Measurements from ENCODE around the gene CALU. TPM values are rescaled to one million over a fixed set of nuclear protein-coding genes. Genes with fewer than 3 reads are reported as not detected.

CALU gene
- total and polyA plus RNA-seq, 5 donors from 2014 or later, result 19.1 to 30.2 (median 23.9) TPM

GRCh38 chr7:128781126-128781525, 42.0 kb downstream of the CALU start:
- H3K9me3 Mint-ChIP-seq, result peaks cover 0 to 15% (median 0%) of the 10 kb centered on the region in 7 donors
- peaks cover 0 to 10% of the 10 kb centered on the region in 2 experiments for H3K9me3 ChIP-seq (ENCODE audit: control insufficient read depth in 2 of 2, low read length in 2 of 2)
- H3K4me1 ChIP-seq (ENCODE audit: control insufficient read depth, insufficient read depth, low read length, poor library complexity, severe bottlenecking), result no peaks in the 10 kb centered on the region
- no peaks in the 10 kb centered on the region for H3K27me3 Mint-ChIP-seq
- DNase-seq, result no peak
- H3K27me3 ChIP-seq (ENCODE audit: control insufficient read depth, insufficient read depth, low read length), result no peaks in the 10 kb centered on the region
- H3K4me1 Mint-ChIP-seq, result peaks cover 0 to 2% (median 0%) of the 10 kb centered on the region in 4 donors
- no peak for ATAC-seq (ENCODE audit: low read depth in 2 of 2)
- H3K36me3 Mint-ChIP-seq, result no peaks in the 10 kb centered on the region
- H3K27ac ChIP-seq (ENCODE audit: insufficient read depth, low read length, poor library complexity, severe bottlenecking), result no peak overlapping the region
- no peaks in the 10 kb centered on the region for H3K36me3 ChIP-seq (ENCODE audit: control insufficient read depth, insufficient read depth, low read length)
- H3K4me3 ChIP-seq (ENCODE audit: low read depth, low read length), result no peak overlapping the region
- no peak overlapping the region for H3K4me3 Mint-ChIP-seq
- H3K27ac Mint-ChIP-seq, result no peak overlapping the region

GRCh38 chr7:128781851-128782250, 42.7 kb downstream of the CALU start:
- Histone ChIP-seq H3K9me3 (ENCODE audit: control insufficient read depth in 2 of 2, low read length in 2 of 2) (peaks cover 0 to 10% of the 10 kb centered on the region in 2 experiments), H3K4me3 (ENCODE audit: low read depth, low read length) (no peak overlapping the region), H3K27me3 (ENCODE audit: control insufficient read depth, insufficient read depth, low read length) (no peaks in the 10 kb centered on the region), H3K4me1 (ENCODE audit: control insufficient read depth, insufficient read depth, low read length, poor library complexity, severe bottlenecking) (no peaks in the 10 kb centered on the region), H3K27ac (ENCODE audit: insufficient read depth, low read length, poor library complexity, severe bottlenecking) (no peak overlapping the region), H3K36me3 (ENCODE audit: control insufficient read depth, insufficient read depth, low read length) (no peaks in the 10 kb centered on the region)
- H3K4me3 Mint-ChIP-seq, result no peak overlapping the region
- no peaks in the 10 kb centered on the region for H3K36me3 Mint-ChIP-seq
- H3K27me3 Mint-ChIP-seq, result no peaks in the 10 kb centered on the region
- no peaks in the 10 kb centered on the region for H3K4me1 Mint-ChIP-seq
- DNase-seq (no peak), ATAC-seq (ENCODE audit: low read depth in 2 of 2) (no peak)
- H3K27ac Mint-ChIP-seq, result no peak overlapping the region
- peaks cover 0 to 15% (median 0%) of the 10 kb centered on the region in 7 donors for H3K9me3 Mint-ChIP-seq

DNA sequence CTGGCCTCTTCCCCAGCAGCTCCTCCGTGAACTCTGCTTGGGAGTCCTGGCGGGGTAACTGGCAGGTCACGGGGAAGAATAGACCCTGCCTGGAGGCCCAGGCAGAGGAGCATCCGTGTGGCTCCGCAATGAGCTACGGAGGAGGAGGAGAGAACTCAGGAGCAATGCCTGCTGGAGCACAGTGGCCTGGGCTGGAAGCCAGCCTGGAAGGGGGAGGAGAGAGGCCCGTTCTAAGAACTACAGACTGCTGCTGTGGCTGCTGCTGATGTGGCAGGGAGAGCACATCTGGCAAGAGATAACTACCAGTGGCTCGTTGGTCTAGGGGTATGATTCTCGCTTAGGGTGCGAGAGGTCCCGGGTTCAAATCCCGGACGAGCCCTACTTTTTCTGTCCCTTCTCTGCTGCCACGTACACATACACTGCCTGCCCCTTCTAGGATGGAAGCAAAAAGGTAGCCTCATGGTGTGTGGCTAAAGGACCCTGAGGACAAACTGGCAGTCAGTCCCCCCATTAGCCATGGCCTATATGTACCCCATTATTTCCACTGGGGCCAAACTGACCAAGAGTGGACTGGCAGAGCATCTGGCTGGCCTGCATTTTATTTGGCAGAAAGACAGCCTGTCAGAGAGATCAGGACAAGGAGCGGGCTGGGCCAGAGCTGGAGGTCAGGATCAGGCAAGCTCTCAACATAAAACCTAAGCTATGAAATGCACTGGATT, 44.1 kb downstream of the CALU start:
- no peak overlapping the region for H3K27ac ChIP-seq (ENCODE audit: insufficient read depth, low read length, poor library complexity, severe bottlenecking)
- Mint-ChIP-seq H3K4me1 (peaks cover 0 to 8% (median 0%) of the 10 kb centered on the region in 4 donors), H3K9me3 (peaks cover 0 to 3% (median 0%) of the 10 kb centered on the region in 7 donors), H3K27me3 (no peaks in the 10 kb centered on the region), H3K27ac (peak overlapping the region in 1 of 3 donors; percentile 1), H3K36me3 (no peaks in the 10 kb centered on the region), H3K4me3 (no peak overlapping the region)
- no peaks in the 10 kb centered on the region for H3K36me3 ChIP-seq (ENCODE audit: control insufficient read depth, insufficient read depth, low read length)
- DNase-seq (no peak), ATAC-seq (ENCODE audit: low read depth in 2 of 2) (no peak)
- H3K9me3 ChIP-seq (ENCODE audit: control insufficient read depth in 2 of 2, low read length in 2 of 2), result no peaks in the 10 kb centered on the region
- H3K4me1 ChIP-seq (ENCODE audit: control insufficient read depth, insufficient read depth, low read length, poor library complexity, severe bottlenecking), result no peaks in the 10 kb centered on the region
- no peak overlapping the region for H3K4me3 ChIP-seq (ENCODE audit: low read depth, low read length)
- no peaks in the 10 kb centered on the region for H3K27me3 ChIP-seq (ENCODE audit: control insufficient read depth, insufficient read depth, low read length)

- H3K27me3 Mint-ChIP-seq, result peaks cover 4% of the 10 kb centered on the region
- Histone ChIP-seq H3K4me3 (ENCODE audit: low read depth, low read length) (no peak overlapping the region), H3K9me3 (ENCODE audit: control insufficient read depth in 2 of 2, low read length in 2 of 2) (no peaks in the 10 kb centered on the region), H3K36me3 (ENCODE audit: control insufficient read depth, insufficient read depth, low read length) (no peaks in the 10 kb centered on the region), H3K27ac (ENCODE audit: insufficient read depth, low read length, poor library complexity, severe bottlenecking) (no peak overlapping the region), H3K27me3 (ENCODE audit: control insufficient read depth, insufficient read depth, low read length) (no peaks in the 10 kb centered on the region), H3K4me1 (ENCODE audit: control insufficient read depth, insufficient read depth, low read length, poor library complexity, severe bottlenecking) (peaks cover 7% of the 10 kb centered on the region)
- H3K36me3 Mint-ChIP-seq, result no peaks in the 10 kb centered on the region
- H3K4me1 Mint-ChIP-seq, result peaks cover 0 to 15% (median 9%) of the 10 kb centered on the region in 4 donors
- no peak for DNase-seq
- no peaks in the 10 kb centered on the region for H3K9me3 Mint-ChIP-seq
- no peak for ATAC-seq (ENCODE audit: low read depth in 2 of 2)
- H3K27ac Mint-ChIP-seq, result no peak overlapping the region
- peak overlapping the region in 1 of 4 donors; percentile 57 for H3K4me3 Mint-ChIP-seq
Observed at GRCh38 chr7:128785738-128786137, 46.6 kb downstream of the CALU start.

- Histone ChIP-seq H3K4me1 (ENCODE audit: control insufficient read depth, insufficient read depth, low read length, poor library complexity, severe bottlenecking) (peaks cover 17% of the 10 kb centered on the region), H3K27ac (ENCODE audit: insufficient read depth, low read length, poor library complexity, severe bottlenecking) (no peak overlapping the region), H3K9me3 (ENCODE audit: control insufficient read depth in 2 of 2, low read length in 2 of 2) (no peaks in the 10 kb centered on the region), H3K36me3 (ENCODE audit: control insufficient read depth, insufficient read depth, low read length) (no peaks in the 10 kb centered on the region), H3K27me3 (ENCODE audit: control insufficient read depth, insufficient read depth, low read length) (no peaks in the 10 kb centered on the region), H3K4me3 (ENCODE audit: low read depth, low read length) (no peak overlapping the region)
- H3K4me1 Mint-ChIP-seq, result peaks cover 0 to 23% (median 13%) of the 10 kb centered on the region in 4 donors
- DNase-seq, result no peak
- H3K9me3 Mint-ChIP-seq, result no peaks in the 10 kb centered on the region
- peaks cover 4% of the 10 kb centered on the region for H3K27me3 Mint-ChIP-seq
- ATAC-seq (ENCODE audit: low read depth in 2 of 2), result no peak
- no peaks in the 10 kb centered on the region for H3K36me3 Mint-ChIP-seq
- H3K4me3 Mint-ChIP-seq, result peak overlapping the region; percentile 81 to 98 (median 90)
- no peak overlapping the region for H3K27ac Mint-ChIP-seq
Observed at GRCh38 chr7:128788446-128789412, 49.6 kb downstream of the CALU start.

DNA sequence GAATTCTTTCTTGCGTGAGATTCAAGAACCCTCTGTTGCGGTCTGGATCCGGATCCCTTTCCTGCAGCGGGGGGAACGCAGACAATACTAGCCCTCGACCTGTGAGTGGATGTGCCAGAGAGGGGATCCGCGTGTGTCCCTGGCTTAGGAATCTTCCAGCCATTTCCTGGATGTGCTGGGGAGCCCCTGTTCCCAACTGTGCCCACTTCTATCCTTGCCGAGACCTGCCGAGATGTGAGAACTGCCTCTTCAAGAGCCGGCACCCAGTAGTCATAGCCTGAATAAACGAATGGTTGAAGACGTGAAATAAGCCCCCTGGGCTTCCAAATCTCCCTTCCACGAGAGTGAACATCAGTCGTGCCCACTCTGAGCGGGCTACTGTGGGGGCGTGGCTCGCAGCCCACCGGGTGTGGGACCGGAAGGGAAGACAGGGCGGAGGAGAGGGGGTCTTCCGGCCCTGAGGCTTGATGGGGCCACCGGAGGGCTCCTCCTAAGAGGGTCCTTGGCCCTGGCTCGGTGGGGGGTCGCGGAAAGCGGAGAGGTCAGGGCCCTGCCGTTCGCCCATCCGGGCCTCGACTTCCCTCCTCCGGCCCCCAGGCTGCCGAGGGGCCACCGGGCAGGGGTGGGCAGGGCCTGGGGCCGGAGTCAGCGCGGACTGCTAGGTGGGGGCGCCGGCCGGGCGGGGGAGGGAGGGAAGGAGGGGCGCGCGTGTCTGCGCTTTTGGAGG, 51.3 kb downstream of the CALU start:
- peaks cover 4% of the 10 kb centered on the region for H3K27me3 Mint-ChIP-seq
- no peaks in the 10 kb centered on the region for H3K36me3 ChIP-seq (ENCODE audit: control insufficient read depth, insufficient read depth, low read length)
- H3K4me1 ChIP-seq (ENCODE audit: control insufficient read depth, insufficient read depth, low read length, poor library complexity, severe bottlenecking), result peaks cover 17% of the 10 kb centered on the region
- peak overlapping the region; percentile 49 for H3K27ac ChIP-seq (ENCODE audit: insufficient read depth, low read length, poor library complexity, severe bottlenecking)
- peaks cover 3% of the 10 kb centered on the region for H3K36me3 Mint-ChIP-seq
- ATAC-seq (ENCODE audit: low read depth in 2 of 2) (no peak), DNase-seq (no peak)
- no peaks in the 10 kb centered on the region for H3K9me3 Mint-ChIP-seq
- H3K4me1 Mint-ChIP-seq, result peaks cover 0 to 27% (median 14%) of the 10 kb centered on the region in 4 donors
- H3K27ac Mint-ChIP-seq, result peak overlapping the region in 2 of 3 donors; percentile 88 to 89
- peak overlapping the region; percentile 81 to 98 (median 90) for H3K4me3 Mint-ChIP-seq
- no peak overlapping the region for H3K4me3 ChIP-seq (ENCODE audit: low read depth, low read length)
- no peaks in the 10 kb centered on the region for H3K9me3 ChIP-seq (ENCODE audit: control insufficient read depth in 2 of 2, low read length in 2 of 2)
- no peaks in the 10 kb centered on the region for H3K27me3 ChIP-seq (ENCODE audit: control insufficient read depth, insufficient read depth, low read length)

Data from CD4-positive, CD25-positive, alpha-beta regulatory T cell (primary cell).